HepG2 (cell line): ENCODE results near the gene ST6GALNAC6. TPM values are rescaled to one million over a fixed set of nuclear protein-coding genes. Genes with fewer than 3 reads are reported as not detected.

Source experiments
- EP300 ChIP-seq, 3 experiments: sonication (generic) in 1 of 3; formaldehyde crosslinking in 1 of 3; IDR thresholded peaks; 2 replicates each; pipeline versions ENCODE4 v1.5.1 to v1.6.1; 2011 to 2020; ENCODE audit warnings: low read depth in 2 of 3, low read length in 2 of 3, borderline replicate concordance in 1 of 3, improper control_type of control experiment in 1 of 3, mild to moderate bottlenecking in 1 of 3, missing genetic modification reagents in 1 of 3, moderate library complexity in 1 of 3
- GABPA ChIP-seq, 2 experiments: IDR thresholded peaks; 2 replicates each; pipeline ENCODE4 v1.6.1; 2011 to 2016; ENCODE audit warnings: low read depth in 2 of 2, low read length in 1 of 2, missing biosample characterization in 1 of 2, missing genetic modification characterization in 1 of 2
- HNRNPL ChIP-seq: fragments of 200-400 bp; formaldehyde crosslinking; IDR thresholded peaks from 2 replicates; pipeline ENCODE4 v1.6.1; 2017; ENCODE audit warnings: mild to moderate bottlenecking, low read depth, low read length
- HOXA3 ChIP-seq: sonication (generic); formaldehyde crosslinking; IDR thresholded peaks from 2 replicates; pipeline ENCODE4 v1.5.0; 2020; ENCODE audit warnings: missing genetic modification reagents
- MYNN ChIP-seq: sonication (generic); formaldehyde crosslinking; IDR thresholded peaks from 2 replicates; pipeline ENCODE4 v1.4.0; 2020; ENCODE audit warnings: mild to moderate bottlenecking, low read depth, missing genetic modification reagents
- NFYB ChIP-seq: sonication (generic); formaldehyde crosslinking; IDR thresholded peaks from 2 replicates; pipeline ENCODE4 v1.4.0; 2020; ENCODE audit warnings: missing genetic modification reagents
- PHF21A ChIP-seq: sonication (generic); formaldehyde crosslinking; IDR thresholded peaks from 2 replicates; pipeline ENCODE4 v1.5.0; 2020; ENCODE audit warnings: mild to moderate bottlenecking, missing genetic modification reagents
- RAD51 ChIP-seq: fragments of 450-650 bp; IDR thresholded peaks from 2 replicates; pipeline ENCODE4 v1.6.1; 2016; ENCODE audit warnings: borderline replicate concordance
- RBM39 ChIP-seq: fragments of 200-400 bp; formaldehyde crosslinking; IDR thresholded peaks from one replicate; pipeline ENCODE4 v1.6.1; 2018; ENCODE audit warnings: antibody characterized with exemption, mild to moderate bottlenecking, low read depth, low read length; ENCODE audit not compliant: poor library complexity, severe bottlenecking
- RFXAP ChIP-seq: sonication (generic); formaldehyde crosslinking; IDR thresholded peaks from 2 replicates; pipeline ENCODE4 v1.4.0; 2020; ENCODE audit warnings: missing genetic modification reagents, borderline replicate concordance
- RXRB ChIP-seq: IDR thresholded peaks from 2 replicates; pipeline ENCODE4 v1.6.1; 2016; ENCODE audit warnings: borderline replicate concordance, missing genetic modification reagents, missing compliant biosample characterization
- SRSF1 ChIP-seq: fragments of 200-400 bp; formaldehyde crosslinking; optimal IDR thresholded peaks from 2 replicates; pipeline ENCODE3; 2017; ENCODE audit warnings: mild to moderate bottlenecking, low read depth, low read length, moderate library complexity
- SRSF4 ChIP-seq: fragments of 200-400 bp; formaldehyde crosslinking; IDR thresholded peaks from one replicate; pipeline ENCODE4 v1.6.1; 2018; ENCODE audit warnings: mild to moderate bottlenecking, low read depth, low read length, moderate library complexity; ENCODE audit not compliant: poor library complexity, severe bottlenecking
- WIZ ChIP-seq: sonication (generic); formaldehyde crosslinking; IDR thresholded peaks from 2 replicates; pipeline ENCODE4 v1.5.1; 2020; ENCODE audit warnings: mild to moderate bottlenecking, missing genetic modification reagents
- ZBTB1 ChIP-seq: sonication (generic); formaldehyde crosslinking; IDR thresholded peaks from 2 replicates; pipeline ENCODE4 v1.4.0; 2020; ENCODE audit warnings: missing genetic modification reagents, borderline replicate concordance
- ZFP41 ChIP-seq: sonication (generic); formaldehyde crosslinking; IDR thresholded peaks from 2 replicates; pipeline ENCODE4 v1.4.0; 2020; ENCODE audit warnings: mild to moderate bottlenecking, missing genetic modification reagents, borderline replicate concordance
- ZNF329 ChIP-seq: sonication (generic); formaldehyde crosslinking; IDR thresholded peaks from 2 replicates; pipeline ENCODE4 v1.9.0; 2021; ENCODE audit warnings: low read depth, mild to moderate bottlenecking, missing genetic modification reagents
- ZNF563 ChIP-seq: sonication (generic); formaldehyde crosslinking; IDR thresholded peaks from 2 replicates; pipeline ENCODE4 v1.8.0; 2022; ENCODE audit warnings: mild to moderate bottlenecking, moderate library complexity, missing genetic modification reagents
- ZNF773 ChIP-seq: sonication (generic); formaldehyde crosslinking; IDR thresholded peaks from 2 replicates; pipeline ENCODE4 v1.4.0; 2020; ENCODE audit warnings: missing genetic modification reagents, borderline replicate concordance
- ZZZ3 ChIP-seq: sonication (generic); formaldehyde crosslinking; IDR thresholded peaks from 2 replicates; pipeline ENCODE4 v1.4.0; 2020; ENCODE audit warnings: missing genetic modification reagents, mild to moderate bottlenecking, borderline replicate concordance
- polyA plus RNA-seq, 8 experiments: library from polyadenylated mRNA; depleted of rRNA in 3 of 8; stranded (reverse) in 7 of 8; unstranded in 1 of 8; fragments of >200 nt; fragmentation: Illumina TruSeq in 4 of 8; extraction: Trizol in 4 of 8; gene quantifications; 2 replicates each; pipeline versions ENCODE4 v1.2.1 to v1.2.3, GENCODE V29; 2011 to 2016; ENCODE audit warnings: low read depth in 4 of 8, missing spikeins in 1 of 8, mixed read lengths in 1 of 8; ENCODE audit not compliant: insufficient read depth in 1 of 8
- total RNA-seq, 5 experiments: library from RNA; depleted of rRNA; stranded (reverse); fragments of >200 nt; fragmentation: Illumina TruSeq; extraction: Trizol; gene quantifications; 2 replicates each; pipeline ENCODE4 v1.2.3, GENCODE V29; 2016; ENCODE audit warnings: low read depth in 1 of 5
- TF ChIP-seq, protein P1 (sequence below): fragments of 450-650 bp; IDR thresholded peaks from 2 replicates; pipeline ENCODE4 v1.6.1; 2017
- TF ChIP-seq, protein P2 (sequence below): sonication (generic); formaldehyde crosslinking; IDR thresholded peaks from 2 replicates; pipeline ENCODE4 v1.4.0; 2020; ENCODE audit warnings: missing genetic modification reagents
- TF ChIP-seq, protein P3 (sequence below): sonication (generic); IDR thresholded peaks from 2 replicates; pipeline ENCODE4 v1.6.1; 2016; ENCODE audit warnings: low read depth, borderline replicate concordance
- TF ChIP-seq, protein P4 (sequence below): sonication (generic); formaldehyde crosslinking; IDR thresholded peaks from 2 replicates; pipeline ENCODE4 v1.5.1; 2020; ENCODE audit warnings: missing genetic modification reagents, mild to moderate bottlenecking, borderline replicate concordance

ST6GALNAC6 gene
- total and polyA plus RNA-seq, 2 of the 13 experiments (the other 11 are each of a cell fraction or from before 2014, with no cell fraction given), result 18.5 to 65.4 TPM

DNA sequence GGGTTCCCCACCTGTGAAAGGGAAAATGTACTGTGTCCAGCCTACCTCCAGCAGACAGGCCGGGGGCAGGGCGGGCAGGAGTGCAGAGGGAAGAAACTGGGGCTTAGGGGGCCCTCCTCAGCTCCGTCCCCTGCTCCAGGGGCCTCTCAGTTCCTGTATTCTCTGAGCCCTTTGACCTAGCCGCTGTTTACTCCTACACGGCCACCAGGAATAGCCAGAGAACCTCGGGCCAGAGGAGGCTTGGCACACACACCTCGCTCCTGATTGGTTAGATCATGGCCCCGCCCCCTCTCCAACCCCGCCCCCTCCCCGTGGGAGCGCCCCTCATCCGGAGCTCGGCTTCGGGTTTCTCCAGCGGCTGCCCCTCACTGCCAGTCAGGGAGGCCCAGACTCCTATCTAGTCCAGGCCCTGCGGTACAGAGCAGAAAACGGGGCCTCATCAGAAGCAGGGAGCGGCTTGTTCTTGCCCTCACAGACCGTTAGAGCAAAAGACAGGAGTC lies 2.2 kb downstream of the ST6GALNAC6 start (continued):
- no peak for TF ChIP-seq RBM39
- TF ChIP-seq ZNF563, result no peak
- TF ChIP-seq RXRB, result peak; percentile 82; the same call in 1 of the 2 replicates
- TF ChIP-seq ZFP41, result no peak
- no peak for TF ChIP-seq SRSF1
- peak; percentile 57 for TF ChIP-seq NFYB
- peak in 1 of 2 experiments; percentile 79; a peak in 2 of 4 replicates for TF ChIP-seq EP300 (IDR thresholded peaks at IDR 0.05; ENCODE audit: low read depth in 2 of 2, low read length in 2 of 2)
- peak; percentile 62; the same call in 1 of the 2 replicates for TF ChIP-seq EP300 (CRISPR knock-in tag; IDR thresholded peaks at IDR 0.05; ENCODE audit: borderline replicate concordance)
- no peak for TF ChIP-seq ZNF773
- TF ChIP-seq ZNF329 (CRISPR knock-in tag), result no peak
- TF ChIP-seq MYNN (CRISPR knock-in tag), result 0 out of 2 replicates have a peak, but pooled peaks have one; percentile 39
- TF ChIP-seq SRSF4, result no peak
- TF ChIP-seq PHF21A (CRISPR knock-in tag), result peak; percentile 87
- no peak for TF ChIP-seq ZZZ3
- TF ChIP-seq GABPA (IDR thresholded peaks at IDR 0.05; ENCODE audit: low read depth, low read length), result no peak
- peak; percentile 46; the same call in 1 of the 2 replicates for TF ChIP-seq GABPA (CRISPR knock-in tag; IDR thresholded peaks at IDR 0.05; ENCODE audit: low read depth)
- no peak for TF ChIP-seq ZBTB1
- TF ChIP-seq, protein P1, sequence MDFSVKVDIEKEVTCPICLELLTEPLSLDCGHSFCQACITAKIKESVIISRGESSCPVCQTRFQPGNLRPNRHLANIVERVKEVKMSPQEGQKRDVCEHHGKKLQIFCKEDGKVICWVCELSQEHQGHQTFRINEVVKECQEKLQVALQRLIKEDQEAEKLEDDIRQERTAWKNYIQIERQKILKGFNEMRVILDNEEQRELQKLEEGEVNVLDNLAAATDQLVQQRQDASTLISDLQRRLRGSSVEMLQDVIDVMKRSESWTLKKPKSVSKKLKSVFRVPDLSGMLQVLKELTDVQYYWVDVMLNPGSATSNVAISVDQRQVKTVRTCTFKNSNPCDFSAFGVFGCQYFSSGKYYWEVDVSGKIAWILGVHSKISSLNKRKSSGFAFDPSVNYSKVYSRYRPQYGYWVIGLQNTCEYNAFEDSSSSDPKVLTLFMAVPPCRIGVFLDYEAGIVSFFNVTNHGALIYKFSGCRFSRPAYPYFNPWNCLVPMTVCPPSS, result no peak
- TF ChIP-seq, protein P2, sequence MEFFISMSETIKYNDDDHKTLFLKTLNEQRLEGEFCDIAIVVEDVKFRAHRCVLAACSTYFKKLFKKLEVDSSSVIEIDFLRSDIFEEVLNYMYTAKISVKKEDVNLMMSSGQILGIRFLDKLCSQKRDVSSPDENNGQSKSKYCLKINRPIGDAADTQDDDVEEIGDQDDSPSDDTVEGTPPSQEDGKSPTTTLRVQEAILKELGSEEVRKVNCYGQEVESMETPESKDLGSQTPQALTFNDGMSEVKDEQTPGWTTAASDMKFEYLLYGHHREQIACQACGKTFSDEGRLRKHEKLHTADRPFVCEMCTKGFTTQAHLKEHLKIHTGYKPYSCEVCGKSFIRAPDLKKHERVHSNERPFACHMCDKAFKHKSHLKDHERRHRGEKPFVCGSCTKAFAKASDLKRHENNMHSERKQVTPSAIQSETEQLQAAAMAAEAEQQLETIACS (CRISPR knock-in tag), result no peak
- no peak for TF ChIP-seq HNRNPL
- no peak; the same call in 1 of the 2 replicates for TF ChIP-seq HOXA3 (CRISPR knock-in tag)
- TF ChIP-seq, protein P3, sequence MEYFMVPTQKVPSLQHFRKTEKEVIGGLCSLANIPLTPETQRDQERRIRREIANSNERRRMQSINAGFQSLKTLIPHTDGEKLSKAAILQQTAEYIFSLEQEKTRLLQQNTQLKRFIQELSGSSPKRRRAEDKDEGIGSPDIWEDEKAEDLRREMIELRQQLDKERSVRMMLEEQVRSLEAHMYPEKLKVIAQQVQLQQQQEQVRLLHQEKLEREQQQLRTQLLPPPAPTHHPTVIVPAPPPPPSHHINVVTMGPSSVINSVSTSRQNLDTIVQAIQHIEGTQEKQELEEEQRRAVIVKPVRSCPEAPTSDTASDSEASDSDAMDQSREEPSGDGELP, result no peak; the same call in 1 of the 2 replicates
- TF ChIP-seq WIZ (CRISPR knock-in tag), result no peak
- no peak for TF ChIP-seq RAD51
- TF ChIP-seq, protein P4, sequence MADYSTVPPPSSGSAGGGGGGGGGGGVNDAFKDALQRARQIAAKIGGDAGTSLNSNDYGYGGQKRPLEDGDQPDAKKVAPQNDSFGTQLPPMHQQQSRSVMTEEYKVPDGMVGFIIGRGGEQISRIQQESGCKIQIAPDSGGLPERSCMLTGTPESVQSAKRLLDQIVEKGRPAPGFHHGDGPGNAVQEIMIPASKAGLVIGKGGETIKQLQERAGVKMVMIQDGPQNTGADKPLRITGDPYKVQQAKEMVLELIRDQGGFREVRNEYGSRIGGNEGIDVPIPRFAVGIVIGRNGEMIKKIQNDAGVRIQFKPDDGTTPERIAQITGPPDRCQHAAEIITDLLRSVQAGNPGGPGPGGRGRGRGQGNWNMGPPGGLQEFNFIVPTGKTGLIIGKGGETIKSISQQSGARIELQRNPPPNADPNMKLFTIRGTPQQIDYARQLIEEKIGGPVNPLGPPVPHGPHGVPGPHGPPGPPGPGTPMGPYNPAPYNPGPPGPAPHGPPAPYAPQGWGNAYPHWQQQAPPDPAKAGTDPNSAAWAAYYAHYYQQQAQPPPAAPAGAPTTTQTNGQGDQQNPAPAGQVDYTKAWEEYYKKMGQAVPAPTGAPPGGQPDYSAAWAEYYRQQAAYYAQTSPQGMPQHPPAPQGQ, result no peak
- TF ChIP-seq RFXAP (CRISPR knock-in tag), result no peak
